Vagina (tissue), 2 donors: ENCODE results near the gene ACP3.

Experiments used
- CTCF ChIP-seq, 3 experiments: fragments of 450-650 bp in 2 of 3; fragments of 200-600 bp in 1 of 3; sonication (generic) in 1 of 3; IDR thresholded peaks; one replicate each; pipeline ENCODE4 v1.5.1; 2017 to 2019; ENCODE audit warnings: antibody characterized with exemption in 3 of 3, mild to moderate bottlenecking in 2 of 3, moderate library complexity in 2 of 3
- POLR2A ChIP-seq, 2 donors: fragments of 450-650 bp; IDR thresholded peaks; one replicate each; pipeline ENCODE4 v1.6.1; 2017; ENCODE audit warnings: antibody characterized with exemption in 2 of 2, mild to moderate bottlenecking in 2 of 2, moderate library complexity in 2 of 2

GRCh38 chr3:132311841-132312240 lies 5.4 kb upstream of the ACP3 start:
- TF ChIP-seq POLR2A (IDR thresholded peaks at IDR 0.05) (no peak), CTCF (IDR thresholded peaks at IDR 0.05) (no peak)
